Mucosa of stomach (tissue), 1 donor: ENCODE measurements around the gene PDLIM3.
"Not testable (repeated sequence)": the region's sequence is repeated elsewhere in the genome, so short reads cannot be mapped to it uniquely, and the experiment has no call there.

Experiments used
- H3K27me3 ChIP-seq: one replicate; pipeline ENCODE4 v1.7.0; 2013; ENCODE audit warnings: mild to moderate bottlenecking, low read length; ENCODE audit not compliant: control insufficient read depth, insufficient read depth
- H3K36me3 ChIP-seq: one replicate; pipeline ENCODE4 v1.7.0; 2013; ENCODE audit warnings: low read length; ENCODE audit not compliant: control insufficient read depth, insufficient read depth
- H3K4me1 ChIP-seq: one replicate; pipeline ENCODE4 v1.7.0; 2013; ENCODE audit warnings: mild to moderate bottlenecking, low read length; ENCODE audit not compliant: control insufficient read depth, insufficient read depth
- H3K4me3 ChIP-seq: one replicate; pipeline ENCODE4 v1.7.0; 2013; ENCODE audit warnings: low read length
- H3K9ac ChIP-seq: one replicate; pipeline ENCODE4 v1.7.0; 2013; ENCODE audit warnings: mild to moderate bottlenecking, low read length, moderate library complexity
- H3K9me3 ChIP-seq: one replicate; pipeline ENCODE4 v1.7.0; 2013; ENCODE audit warnings: mild to moderate bottlenecking, low read length, moderate library complexity; ENCODE audit not compliant: control insufficient read depth
- donor health status: Pancreatic carcinoma.

Gene PDLIM3

GRCh38 chr4:185511243-185511642 lies 24.1 kb downstream of the PDLIM3 start:
- not testable (repeated sequence) for H3K9ac ChIP-seq, H3K4me3 ChIP-seq, H3K27me3 ChIP-seq, H3K9me3 ChIP-seq, H3K36me3 ChIP-seq
- peaks cover 21% of the 10 kb centered on the region for H3K4me1 ChIP-seq

- H3K9ac ChIP-seq = no peak overlapping the region
- no peak overlapping the region for H3K4me3 ChIP-seq
- H3K36me3 ChIP-seq = no peaks in the 10 kb centered on the region
- H3K27me3 ChIP-seq = no peaks in the 10 kb centered on the region
- peaks cover 21% of the 10 kb centered on the region for H3K4me1 ChIP-seq
- H3K9me3 ChIP-seq = no peaks in the 10 kb centered on the region
Measured at GRCh38 chr4:185510806-185511205, 24.5 kb downstream of the PDLIM3 start.

- H3K36me3 ChIP-seq = no peaks in the 10 kb centered on the region
- H3K4me1 ChIP-seq = peaks cover 10% of the 10 kb centered on the region
- H3K4me3 ChIP-seq = no peak overlapping the region
- no peaks in the 10 kb centered on the region for H3K27me3 ChIP-seq
- H3K9me3 ChIP-seq = no peaks in the 10 kb centered on the region
- H3K9ac ChIP-seq = no peak overlapping the region
Measured at GRCh38 chr4:185508181-185508580, 27.1 kb downstream of the PDLIM3 start.

- Histone ChIP-seq H3K4me1 (peaks cover 6% of the 10 kb centered on the region), H3K27me3 (no peaks in the 10 kb centered on the region), H3K4me3 (no peak overlapping the region), H3K9ac (no peak overlapping the region), H3K9me3 (no peaks in the 10 kb centered on the region), H3K36me3 (no peaks in the 10 kb centered on the region)
Measured at GRCh38 chr4:185506422-185506821, 28.9 kb downstream of the PDLIM3 start.

GRCh38 chr4:185504098-185505047 lies 30.9 kb downstream of the PDLIM3 start:
- Histone ChIP-seq H3K4me1 (no peaks in the 10 kb centered on the region), H3K27me3 (no peaks in the 10 kb centered on the region), H3K4me3 (no peak overlapping the region), H3K9ac (no peak overlapping the region), H3K9me3 (no peaks in the 10 kb centered on the region), H3K36me3 (no peaks in the 10 kb centered on the region)

- Histone ChIP-seq H3K9me3 (no peaks in the 10 kb centered on the region), H3K9ac (no peak overlapping the region), H3K4me3 (no peak overlapping the region), H3K27me3 (no peaks in the 10 kb centered on the region), H3K4me1 (no peaks in the 10 kb centered on the region), H3K36me3 (no peaks in the 10 kb centered on the region)
Measured at GRCh38 chr4:185502386-185502785, 32.9 kb downstream of the PDLIM3 start.

- no peaks in the 10 kb centered on the region for H3K4me1 ChIP-seq
- H3K27me3 ChIP-seq = no peaks in the 10 kb centered on the region
- no peaks in the 10 kb centered on the region for H3K9me3 ChIP-seq
- no peak overlapping the region for H3K9ac ChIP-seq
- H3K4me3 ChIP-seq = no peak overlapping the region
- no peaks in the 10 kb centered on the region for H3K36me3 ChIP-seq
Measured at GRCh38 chr4:185500576-185500975, 34.7 kb downstream of the PDLIM3 start.

- Histone ChIP-seq H3K4me1 (no peaks in the 10 kb centered on the region), H3K9me3 (no peaks in the 10 kb centered on the region), H3K36me3 (no peaks in the 10 kb centered on the region), H3K4me3 (no peak overlapping the region), H3K27me3 (no peaks in the 10 kb centered on the region), H3K9ac (no peak overlapping the region)
Measured at GRCh38 chr4:185500035-185500434, 35.3 kb downstream of the PDLIM3 start.

GRCh38 chr4:185488650-185489049 lies 46.7 kb downstream of the PDLIM3 start:
- no peaks in the 10 kb centered on the region for H3K27me3 ChIP-seq

GRCh38 chr4:185481401-185481800 lies 53.9 kb downstream of the PDLIM3 start:
- H3K4me3 ChIP-seq = no peak overlapping the region
- H3K36me3 ChIP-seq = no peaks in the 10 kb centered on the region
- H3K9ac ChIP-seq = no peak overlapping the region
- H3K27me3 ChIP-seq = no peaks in the 10 kb centered on the region
- no peaks in the 10 kb centered on the region for H3K9me3 ChIP-seq
- H3K4me1 ChIP-seq = no peaks in the 10 kb centered on the region

More at GRCh38 chr4:185488650-185489049, 46.7 kb downstream of the PDLIM3 start:
- no peaks in the 10 kb centered on the region for H3K4me1 ChIP-seq
- H3K9ac ChIP-seq = no peak overlapping the region
- H3K9me3 ChIP-seq = no peaks in the 10 kb centered on the region
- no peak overlapping the region for H3K4me3 ChIP-seq
- no peaks in the 10 kb centered on the region for H3K36me3 ChIP-seq

GRCh38 chr4:185480016-185480732 lies 55.1 kb downstream of the PDLIM3 start:
- Histone ChIP-seq H3K27me3 (no peaks in the 10 kb centered on the region), H3K9ac (no peak overlapping the region), H3K4me3 (no peak overlapping the region), H3K4me1 (no peaks in the 10 kb centered on the region), H3K9me3 (no peaks in the 10 kb centered on the region), H3K36me3 (no peaks in the 10 kb centered on the region)

GRCh38 chr4:185479507-185479971 lies 55.8 kb downstream of the PDLIM3 start:
- Histone ChIP-seq H3K4me3 (no peak overlapping the region), H3K9ac (no peak overlapping the region)

More at GRCh38 chr4:185479507-185479971, 55.8 kb downstream of the PDLIM3 start:
- H3K9me3 ChIP-seq = no peaks in the 10 kb centered on the region
- H3K36me3 ChIP-seq = no peaks in the 10 kb centered on the region
- no peaks in the 10 kb centered on the region for H3K4me1 ChIP-seq
- no peaks in the 10 kb centered on the region for H3K27me3 ChIP-seq
